Fibroblast of villous mesenchyme (primary cell): ENCODE results near the gene DBH. TPM values are rescaled to one million over a fixed set of nuclear protein-coding genes. Genes with fewer than 3 reads are reported as not detected.

Experiments
- DNase-seq: peaks from one replicate; pipeline ENCODE4 v3.0.0-alpha.2; 2010; ENCODE audit warnings: low read depth
- H3K4me3 ChIP-seq: 2 replicates; pipeline ENCODE4 v1.5.1; 2011; ENCODE audit warnings: low read depth, mild to moderate bottlenecking, low read length
- total RNA-seq: library from RNA; depleted of rRNA; stranded (reverse); fragments of >200 nt; gene quantifications from 2 replicates; pipeline ENCODE4 v1.2.3, GENCODE V29; 2012
- TF ChIP-seq, protein P1 (sequence below): IDR thresholded peaks from 2 replicates; pipeline ENCODE4 v1.5.1; 2012; ENCODE audit warnings: low read depth, mild to moderate bottlenecking, low read length; ENCODE audit not compliant: insufficient read depth

Gene DBH
- total RNA-seq, 1 donor: not detected

DNA sequence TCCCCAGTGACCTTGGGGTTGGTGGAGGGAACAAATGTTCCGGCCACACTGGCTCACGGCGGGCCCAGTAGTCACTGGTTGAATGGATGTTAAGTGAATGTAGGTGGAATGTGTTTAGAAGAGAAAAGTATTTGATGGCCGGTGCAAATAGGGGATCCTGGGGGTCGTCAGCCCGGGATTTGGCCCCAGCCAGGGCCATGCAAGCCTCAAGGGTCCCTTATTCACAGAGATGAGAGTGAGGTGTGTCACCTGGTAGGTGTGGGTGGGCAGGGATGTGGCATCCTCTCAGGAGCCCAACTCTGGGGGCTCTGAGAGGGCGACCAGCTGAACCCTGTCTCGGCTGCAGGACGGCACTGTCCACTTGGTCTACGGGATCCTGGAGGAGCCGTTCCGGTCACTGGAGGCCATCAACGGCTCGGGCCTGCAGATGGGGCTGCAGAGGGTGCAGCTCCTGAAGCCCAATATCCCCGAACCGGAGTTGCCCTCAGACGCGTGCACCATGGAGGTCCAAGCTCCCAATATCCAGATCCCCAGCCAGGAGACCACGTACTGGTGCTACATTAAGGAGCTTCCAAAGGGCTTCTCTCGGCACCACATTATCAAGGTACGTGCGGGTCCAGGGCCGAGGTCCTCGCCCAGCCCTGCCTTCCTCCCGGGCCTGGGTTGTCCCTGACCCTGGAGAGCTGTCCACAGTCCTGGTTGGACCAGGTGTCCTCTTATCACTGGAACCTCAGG is 5.9 kb downstream of the DBH start:
- no peak for DNase-seq
- H3K4me3 ChIP-seq: no peak overlapping the region
- TF ChIP-seq, protein P1, sequence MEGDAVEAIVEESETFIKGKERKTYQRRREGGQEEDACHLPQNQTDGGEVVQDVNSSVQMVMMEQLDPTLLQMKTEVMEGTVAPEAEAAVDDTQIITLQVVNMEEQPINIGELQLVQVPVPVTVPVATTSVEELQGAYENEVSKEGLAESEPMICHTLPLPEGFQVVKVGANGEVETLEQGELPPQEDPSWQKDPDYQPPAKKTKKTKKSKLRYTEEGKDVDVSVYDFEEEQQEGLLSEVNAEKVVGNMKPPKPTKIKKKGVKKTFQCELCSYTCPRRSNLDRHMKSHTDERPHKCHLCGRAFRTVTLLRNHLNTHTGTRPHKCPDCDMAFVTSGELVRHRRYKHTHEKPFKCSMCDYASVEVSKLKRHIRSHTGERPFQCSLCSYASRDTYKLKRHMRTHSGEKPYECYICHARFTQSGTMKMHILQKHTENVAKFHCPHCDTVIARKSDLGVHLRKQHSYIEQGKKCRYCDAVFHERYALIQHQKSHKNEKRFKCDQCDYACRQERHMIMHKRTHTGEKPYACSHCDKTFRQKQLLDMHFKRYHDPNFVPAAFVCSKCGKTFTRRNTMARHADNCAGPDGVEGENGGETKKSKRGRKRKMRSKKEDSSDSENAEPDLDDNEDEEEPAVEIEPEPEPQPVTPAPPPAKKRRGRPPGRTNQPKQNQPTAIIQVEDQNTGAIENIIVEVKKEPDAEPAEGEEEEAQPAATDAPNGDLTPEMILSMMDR: no peak

DNA sequence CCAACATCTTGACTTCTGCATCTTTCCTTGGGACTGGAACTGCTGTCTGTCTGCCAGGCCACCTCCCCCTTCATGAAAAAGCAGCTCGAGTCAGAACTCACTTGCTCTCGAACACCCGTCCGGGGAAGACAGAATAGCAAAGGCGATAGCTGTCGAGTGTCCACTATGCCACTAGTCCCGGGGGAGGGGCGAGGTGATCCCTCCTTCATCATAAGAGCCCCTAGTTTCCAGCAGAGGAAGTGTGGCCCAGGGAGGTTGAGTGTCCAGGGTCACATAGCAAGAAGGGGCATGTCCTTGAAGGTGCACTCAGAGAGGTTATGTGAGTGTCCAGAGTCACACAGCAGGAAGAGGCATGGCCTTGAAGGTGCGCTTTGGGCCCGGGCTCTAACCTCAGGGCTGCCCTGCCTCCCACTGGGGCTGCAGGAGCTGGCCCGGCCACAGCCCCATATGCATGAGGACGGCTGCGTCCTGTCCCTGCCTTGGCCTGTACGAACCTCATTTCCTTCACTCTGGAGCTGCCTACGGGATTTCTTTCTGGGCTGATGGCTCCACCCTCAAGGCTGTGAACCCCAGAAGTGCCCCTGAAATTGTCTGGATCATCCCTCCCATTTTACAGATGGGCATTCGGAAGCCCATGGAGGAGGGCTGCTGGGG is 6.7 kb downstream of the DBH start:
- TF ChIP-seq, protein P1: no peak
- no peak for DNase-seq

DNA sequence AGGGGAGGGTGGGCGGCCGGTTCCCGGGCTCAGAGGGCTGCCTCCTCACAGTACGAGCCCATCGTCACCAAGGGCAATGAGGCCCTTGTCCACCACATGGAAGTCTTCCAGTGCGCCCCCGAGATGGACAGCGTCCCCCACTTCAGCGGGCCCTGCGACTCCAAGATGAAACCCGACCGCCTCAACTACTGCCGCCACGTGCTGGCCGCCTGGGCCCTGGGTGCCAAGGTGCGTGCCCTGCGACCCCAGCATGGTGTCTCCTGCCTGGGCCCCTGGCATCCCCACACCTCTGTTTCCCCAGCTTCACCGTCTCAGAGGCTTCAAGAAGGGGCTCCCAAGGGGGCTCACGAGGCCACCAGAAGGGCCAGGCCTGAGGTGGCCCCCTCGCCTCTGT is 7.2 kb downstream of the DBH start:
- TF ChIP-seq, protein P1: no peak
- H3K4me3 ChIP-seq: no peak overlapping the region
- DNase-seq: no peak

More for the DNA sequence above, 6.7 kb downstream of the DBH start:
- H3K4me3 ChIP-seq: no peak overlapping the region

DNA sequence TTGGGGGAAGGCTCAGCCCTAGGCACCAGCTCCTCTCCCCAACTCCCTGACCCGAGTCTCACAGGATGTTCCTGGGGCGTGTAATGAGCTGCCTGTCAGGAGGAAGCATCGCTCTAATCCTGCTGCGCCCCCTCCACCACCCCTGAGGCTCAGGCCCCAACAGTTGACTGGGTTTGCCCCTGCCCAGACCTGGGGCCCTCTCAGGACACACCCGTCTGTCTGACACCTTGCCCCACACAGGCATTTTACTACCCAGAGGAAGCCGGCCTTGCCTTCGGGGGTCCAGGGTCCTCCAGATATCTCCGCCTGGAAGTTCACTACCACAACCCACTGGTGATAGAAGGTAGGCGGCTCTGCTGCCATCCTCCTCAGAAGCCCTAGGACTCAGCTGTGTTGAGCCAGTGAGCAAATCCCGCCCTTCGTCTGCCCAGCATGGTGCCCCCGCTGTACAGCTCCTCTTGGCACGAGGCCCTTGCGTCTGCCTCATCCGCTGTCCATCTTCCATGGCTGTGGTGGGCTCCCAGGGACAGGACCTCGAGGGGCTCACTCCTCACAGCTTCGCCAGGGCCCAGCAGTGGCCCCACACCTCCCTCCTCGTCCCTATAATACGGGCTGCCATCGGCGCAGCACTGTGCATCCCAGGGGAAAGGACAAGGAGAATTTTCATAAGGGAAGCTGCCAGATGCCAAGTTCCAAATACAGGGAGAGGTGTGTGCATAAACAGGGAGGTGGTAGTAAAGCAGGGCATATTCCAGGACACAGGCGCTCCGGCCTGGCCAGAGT is 8.0 kb downstream of the DBH start:
- TF ChIP-seq, protein P1: no peak
- no peak for DNase-seq
- no peak overlapping the region for H3K4me3 ChIP-seq

DNA sequence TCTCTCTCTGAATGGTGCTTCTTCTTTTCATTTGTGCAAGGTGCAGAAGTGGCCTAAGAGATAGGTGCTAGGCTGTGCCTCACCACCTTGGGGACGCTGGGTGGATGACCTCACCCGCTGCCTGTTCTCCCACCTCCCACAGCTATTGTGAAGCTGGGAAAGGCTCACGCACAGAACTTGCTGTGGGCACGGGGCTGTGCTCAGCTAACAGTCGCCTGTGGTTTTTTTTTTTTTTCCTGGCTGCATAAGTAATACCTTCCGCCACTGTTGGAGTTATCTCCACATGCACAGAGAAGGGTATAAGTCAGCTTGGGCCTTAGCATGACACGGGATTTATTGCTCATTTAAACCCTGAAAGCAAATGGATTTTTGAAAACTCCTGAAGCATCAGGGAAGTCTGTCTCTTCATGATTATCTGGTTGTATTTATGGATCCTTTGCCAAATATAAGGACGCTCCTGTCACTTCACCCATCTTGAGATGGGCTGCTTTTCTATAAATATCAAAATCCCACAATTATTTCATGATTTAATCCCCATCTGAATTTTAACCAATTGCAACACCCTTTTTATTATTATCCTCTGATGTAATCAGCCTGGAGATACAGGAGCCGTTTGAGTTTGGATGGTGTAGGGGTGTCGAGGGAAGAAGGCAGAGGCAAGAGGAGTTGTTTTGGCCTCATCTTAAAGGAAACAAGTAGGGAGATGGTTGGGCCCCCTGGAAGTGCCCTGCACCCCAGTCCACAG is 9.0 kb downstream of the DBH start:
- no peak for DNase-seq
- TF ChIP-seq, protein P1: no peak
- no peak overlapping the region for H3K4me3 ChIP-seq

DNA sequence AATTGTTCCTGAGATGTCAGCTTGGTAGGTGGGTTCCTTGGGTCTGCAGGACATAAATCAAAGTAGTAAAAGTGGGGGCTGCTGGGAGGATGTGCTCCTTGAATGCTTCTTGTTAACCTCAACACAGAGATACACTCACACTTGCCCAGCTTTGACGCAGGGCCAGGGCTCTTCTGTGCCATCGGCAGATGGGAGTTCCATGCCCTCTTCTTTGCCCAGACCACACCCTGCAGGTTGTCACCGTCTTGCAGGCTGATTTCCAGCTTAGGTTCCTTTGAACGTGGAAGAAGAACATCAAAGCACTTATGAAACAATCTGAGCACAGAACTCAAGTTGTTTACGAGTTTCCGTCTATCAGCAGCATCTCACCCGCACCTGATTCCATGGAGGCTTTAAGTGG is 11.0 kb downstream of the DBH start:
- TF ChIP-seq, protein P1: no peak
- H3K4me3 ChIP-seq: no peak overlapping the region
- DNase-seq: no peak
